Measurements from ENCODE around the gene FOSB. TPM values are rescaled to one million over a fixed set of nuclear protein-coding genes. Genes with fewer than 3 reads are reported as not detected.

Gene FOSB
- total RNA-seq, 1 experiment from 2014 or later, result 2.3 TPM

- TF ChIP-seq FOXP4 (CRISPR knock-in tag; IDR thresholded peaks at IDR 0.05), result no peak
- no peak for TF ChIP-seq ZNF512 (CRISPR knock-in tag; IDR thresholded peaks at IDR 0.05; ENCODE audit: borderline replicate concordance)
- no peak for TF ChIP-seq SMAD3 (CRISPR knock-in tag; IDR thresholded peaks at IDR 0.05; ENCODE audit: borderline replicate concordance)
Observed at GRCh38 chr19:45442408-45442777, 25.4 kb upstream of the FOSB start (continued).

- H3K4me1 Mint-ChIP-seq, result peaks cover 31% of the 10 kb centered on the region
- peak; percentile 12; the same call in 1 of the 2 replicates for TF ChIP-seq FOXK1 (CRISPR knock-in tag; IDR thresholded peaks at IDR 0.05)
- TF ChIP-seq ATF6 (CRISPR knock-in tag; IDR thresholded peaks at IDR 0.05), result 0 out of 2 replicates have a peak, but pooled peaks have one; percentile 17
- TF ChIP-seq ZNF671 (CRISPR knock-in tag; IDR thresholded peaks at IDR 0.05), result no peak
- DNase-seq (ENCODE audit: low spot score) (peak; percentile 38), ATAC-seq (peak; percentile 3; the same call in 1 of the 2 replicates)
- H3K27me3 Mint-ChIP-seq (ENCODE audit: low read depth), result peaks cover 48% of the 10 kb centered on the region
- H3K4me3 Mint-ChIP-seq, result peak overlapping the region; percentile 92
- ChIA-PET CTCF (interaction anchor here (0.6 to 8.1 kb wide), 3 partner anchors 36 to 42 kb away, joined by 3 to 125 read pairs (median 7); no protein-coding TSS in a partner anchor), POLR2A (interaction anchor here (1.1 kb wide), 1 partner anchor 26 kb away, joined by 3 read pairs; no protein-coding TSS in a partner anchor)
- H3K9me3 Mint-ChIP-seq, result no peaks in the 10 kb centered on the region
- peak overlapping the region; percentile 89 for H3K27ac Mint-ChIP-seq
- H3K36me3 Mint-ChIP-seq, result no peaks in the 10 kb centered on the region
Observed at GRCh38 chr19:45442778-45443461, 24.9 kb upstream of the FOSB start.

- Mint-ChIP-seq H3K4me3 (peak overlapping the region; percentile 92), H3K27me3 (ENCODE audit: low read depth) (peaks cover 52% of the 10 kb centered on the region), H3K27ac (peak overlapping the region; percentile 97), H3K36me3 (no peaks in the 10 kb centered on the region), H3K4me1 (peaks cover 31% of the 10 kb centered on the region), H3K9me3 (no peaks in the 10 kb centered on the region)
- peak; percentile 72 for ATAC-seq
- peak; percentile 96 for DNase-seq (ENCODE audit: low spot score)
- POLR2A ChIA-PET, result interaction anchor here (1.1 kb wide), 1 partner anchor 26 kb away, joined by 3 read pairs; no protein-coding TSS in a partner anchor
- CTCF ChIA-PET, result interaction anchor here (0.6 to 2.3 kb wide), 5 partner anchors 23 to 187 kb away, joined by 3 to 9 read pairs (median 7); partner anchors contain the start of gene FOSB
- TF ChIP-seq ZNF219 (CRISPR knock-in tag; IDR thresholded peaks at IDR 0.05; ENCODE audit: borderline replicate concordance) (no peak), ZNF532 (CRISPR knock-in tag; IDR thresholded peaks at IDR 0.05; ENCODE audit: borderline replicate concordance) (no peak), ARID4B (CRISPR knock-in tag; IDR thresholded peaks at IDR 0.05; ENCODE audit: borderline replicate concordance) (0 out of 2 replicates have a peak, but pooled peaks have one; percentile 12), TEAD1 (CRISPR knock-in tag; IDR thresholded peaks at IDR 0.05) (peak; percentile 11; the same call in 1 of the 2 replicates), SP1 (CRISPR knock-in tag; conservative IDR thresholded peaks at IDR 0.05) (peak; percentile 77; the same call in 1 of the 2 replicates), ESRRA (CRISPR knock-in tag; IDR thresholded peaks at IDR 0.05; ENCODE audit: borderline replicate concordance) (no peak), PREB (CRISPR knock-in tag; IDR thresholded peaks at IDR 0.05; ENCODE audit: borderline replicate concordance) (no peak)
Observed at GRCh38 chr19:45443462-45444317, 24.1 kb upstream of the FOSB start.
